ENCODE data around the gene TSSK6.
A peak's percentile ranks its signal among the peaks of the same experiment; 100 is the strongest.

TSSK6 gene

DNA sequence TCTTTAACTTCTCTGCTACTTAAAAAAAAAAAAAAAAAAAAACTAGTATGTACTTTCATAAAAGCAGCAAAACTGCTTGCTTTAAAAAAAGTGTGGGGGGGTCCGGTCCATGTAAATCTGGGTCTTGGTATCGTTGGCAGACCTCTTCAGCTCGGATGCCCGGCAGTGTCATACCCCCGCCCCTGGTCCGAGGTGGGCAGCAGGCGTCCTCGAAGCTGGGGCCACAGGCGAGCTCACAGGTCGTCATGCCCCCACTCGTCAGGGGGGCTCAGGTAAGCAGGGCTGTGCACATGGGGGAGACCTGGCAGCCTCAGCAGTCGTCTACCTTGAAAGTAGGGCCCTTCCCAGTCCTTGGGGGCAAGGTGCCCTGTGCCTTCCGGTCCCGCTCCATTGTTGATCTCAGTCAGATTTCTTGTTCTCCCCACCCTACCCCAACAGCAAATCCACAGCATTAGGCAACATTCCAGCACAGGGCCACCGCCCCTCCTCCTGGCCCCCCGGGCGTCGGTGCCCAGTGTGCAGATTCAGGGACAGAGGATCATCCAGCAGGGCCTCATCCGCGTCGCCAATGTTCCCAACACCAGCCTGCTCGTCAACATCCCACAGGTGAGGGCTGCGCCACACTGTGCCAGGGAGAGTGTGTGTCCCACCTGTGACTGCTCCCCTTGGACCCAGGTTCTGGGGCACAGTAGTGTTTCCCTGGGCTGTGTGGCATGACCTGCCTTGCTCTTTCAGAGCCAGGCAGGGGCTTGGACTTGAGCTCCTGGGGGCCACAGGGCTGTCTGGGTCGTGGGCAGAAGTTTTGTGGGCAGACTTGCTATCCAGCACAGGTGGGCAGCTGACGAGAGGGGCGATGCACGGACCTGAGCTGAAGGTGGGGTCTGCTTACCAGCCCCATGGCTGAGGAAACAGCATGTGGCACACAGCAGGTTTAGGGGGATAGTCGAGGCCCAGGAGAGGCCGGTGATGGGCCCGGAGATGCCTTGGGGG lies 19.4 kb downstream of the TSSK6 start:
- in situ Hi-C loops (cut with MboI; ENCODE audit: low pct_unique_long_range_greater_than_20kb, low sequenced_read_pairs): no loop called here
- no peak for DNase-seq

DNA sequence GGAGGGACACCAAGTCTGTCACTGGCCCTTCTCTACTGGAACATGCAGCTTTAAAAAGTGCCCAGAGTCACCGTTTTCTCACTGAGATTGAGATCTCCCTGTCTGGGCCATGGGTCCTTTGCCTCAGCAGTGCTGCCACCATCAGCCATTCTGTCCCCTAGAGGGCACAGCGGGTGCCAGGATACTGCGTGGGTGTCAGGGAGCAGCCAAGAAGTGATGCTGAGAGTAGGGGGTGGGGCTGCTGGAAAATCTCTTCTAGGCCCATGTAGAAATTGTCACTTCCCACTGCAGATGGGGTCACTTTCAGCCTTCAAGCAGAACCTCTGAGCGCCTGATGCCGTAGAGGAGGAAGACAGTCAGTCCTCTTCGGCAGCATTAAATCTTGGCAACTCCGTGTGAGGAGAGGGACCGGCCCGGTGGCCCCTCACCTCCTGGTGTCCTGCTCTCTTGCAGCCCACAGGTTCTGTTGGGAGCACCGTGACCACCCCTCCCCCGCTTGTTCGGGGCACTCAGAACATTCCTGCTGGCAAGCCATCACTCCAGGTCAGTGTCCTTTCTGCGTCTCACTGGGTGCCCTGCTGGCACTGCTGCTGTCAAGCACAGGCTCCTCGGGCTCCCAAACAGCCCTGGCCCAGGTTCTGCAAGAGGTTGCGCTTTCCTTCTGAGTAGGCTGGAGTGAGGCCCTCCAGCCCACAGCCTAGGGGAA lies 21.4 kb downstream of the TSSK6 start:
- in situ Hi-C loops (cut with MboI; ENCODE audit: low pct_unique_long_range_greater_than_20kb, low sequenced_read_pairs): no loop called here
- no peak for DNase-seq

DNA sequence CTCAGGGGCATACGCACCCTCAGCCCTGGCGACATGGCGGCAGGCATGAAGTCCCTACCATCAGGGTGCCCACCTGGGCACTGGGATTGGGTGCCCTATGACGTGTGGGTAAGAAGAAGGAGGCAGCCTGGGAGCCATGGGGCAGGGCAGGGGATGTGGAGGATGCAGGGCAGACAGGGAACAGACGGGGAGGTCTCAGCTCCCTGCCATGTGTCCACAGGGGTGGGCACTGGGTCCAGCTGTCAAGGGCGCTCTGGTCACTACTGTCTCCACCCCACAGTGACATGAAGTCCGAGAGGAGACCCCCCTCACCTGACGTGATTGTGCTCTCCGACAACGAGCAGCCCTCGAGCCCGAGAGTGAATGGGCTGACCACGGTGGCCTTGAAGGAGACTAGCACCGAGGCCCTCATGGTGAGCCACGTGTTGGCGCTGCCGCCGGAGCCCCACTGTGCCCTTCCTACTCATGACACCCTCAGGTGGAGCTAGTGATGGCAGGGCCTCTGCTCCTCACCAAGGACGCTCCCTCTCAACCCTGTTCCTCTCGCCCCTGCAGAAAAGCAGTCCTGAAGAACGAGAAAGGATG lies 23.2 kb downstream of the TSSK6 start:
- no peak for DNase-seq
- in situ Hi-C loops (cut with MboI; ENCODE audit: low pct_unique_long_range_greater_than_20kb, low sequenced_read_pairs): no loop called here

DNA sequence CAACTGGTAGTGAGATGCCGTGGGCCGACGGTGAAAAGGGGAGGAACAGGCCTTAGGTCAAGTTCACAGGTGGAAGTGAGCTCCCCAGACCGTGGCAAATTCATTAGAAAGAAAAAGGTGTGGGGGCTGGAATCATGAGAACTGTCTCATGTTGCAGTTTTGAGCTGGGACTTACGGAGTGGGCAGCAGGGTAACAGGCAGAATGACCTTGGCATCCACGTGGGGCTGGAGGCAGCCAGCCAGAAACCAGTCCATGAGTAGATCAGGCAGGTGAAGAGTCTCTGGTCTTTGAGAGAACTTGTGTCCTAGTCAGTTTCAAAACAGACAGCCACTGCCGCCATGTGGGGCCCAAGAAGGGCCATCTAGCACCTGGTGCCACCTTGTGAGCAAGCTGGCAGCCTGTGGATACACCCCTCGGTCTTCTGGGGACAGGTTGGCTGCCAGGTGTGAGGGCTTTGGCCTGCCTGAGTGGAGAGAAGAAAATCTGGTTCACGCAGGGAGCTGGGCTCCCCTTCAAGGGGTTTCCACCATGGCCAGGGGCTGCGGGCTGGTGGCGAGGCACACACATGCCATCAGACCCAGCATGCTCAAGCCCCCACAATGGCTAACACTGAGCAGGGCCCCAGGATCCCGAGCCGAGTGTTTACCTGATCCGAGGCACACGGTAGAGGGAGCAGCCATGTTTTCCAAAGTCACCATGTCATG lies 23.9 kb downstream of the TSSK6 start:
- DNase-seq: no peak

DNA sequence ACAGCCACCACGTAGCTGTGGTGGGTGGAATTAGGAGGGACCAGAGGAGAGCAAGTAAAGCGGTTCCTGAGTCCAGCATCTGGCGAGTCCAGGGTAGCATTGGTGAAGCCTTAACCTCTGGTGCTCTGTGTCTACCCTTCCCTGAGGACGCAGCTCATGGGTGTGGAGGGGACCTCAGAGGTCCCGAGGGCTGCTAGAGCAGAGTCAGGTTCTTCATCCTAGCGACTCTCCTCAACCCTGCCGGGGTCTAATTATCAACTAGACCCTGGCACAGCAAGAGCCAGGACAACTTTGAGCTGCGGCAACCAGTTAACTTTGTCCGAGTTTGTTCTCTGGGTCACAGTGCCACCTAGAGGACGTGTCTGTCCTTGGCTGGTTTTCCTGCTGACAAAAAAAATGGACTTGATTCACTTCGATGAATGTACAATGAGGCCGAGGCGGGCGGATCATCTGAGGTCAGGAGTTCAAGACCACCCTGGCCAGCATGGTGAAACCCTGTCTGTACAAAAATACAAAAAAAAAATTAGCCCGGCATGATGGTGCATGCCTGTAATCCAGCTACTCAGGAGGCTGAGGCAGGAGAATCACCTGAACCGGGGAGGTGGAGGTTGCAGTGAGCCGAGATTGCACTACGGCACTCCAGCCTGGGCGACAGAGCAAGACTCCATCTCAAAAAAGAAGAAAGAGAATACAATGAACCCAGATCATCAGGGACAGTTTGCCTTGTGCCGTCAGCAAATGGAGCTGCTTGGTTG lies 25.0 kb downstream of the TSSK6 start:
- in situ Hi-C loops (cut with MboI; ENCODE audit: low pct_unique_long_range_greater_than_20kb, low sequenced_read_pairs): no loop called here
- peak; percentile 89 for DNase-seq

More for the DNA sequence above, 23.9 kb downstream of the TSSK6 start:
- in situ Hi-C loops (cut with MboI; ENCODE audit: low pct_unique_long_range_greater_than_20kb, low sequenced_read_pairs): no loop called here

DNA sequence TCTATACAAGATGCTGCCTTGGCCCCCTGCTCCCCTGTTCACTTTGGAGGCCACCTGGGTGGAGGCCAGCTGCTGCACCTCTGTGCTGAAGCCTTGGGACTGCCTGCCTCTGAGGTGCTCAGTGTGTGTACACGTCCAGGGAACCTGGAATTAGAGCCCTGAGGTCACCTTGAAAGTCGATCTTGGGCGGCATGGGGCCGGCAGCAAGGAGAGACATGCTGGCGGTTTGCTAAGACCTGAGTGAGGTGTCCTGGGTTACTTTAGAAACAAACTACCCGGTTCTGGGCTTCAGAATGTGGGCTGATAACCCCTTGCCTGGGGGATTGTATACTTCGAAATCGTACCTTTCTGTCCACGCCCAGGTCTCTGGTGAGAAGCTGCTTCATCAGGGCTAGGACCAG lies 25.5 kb downstream of the TSSK6 start:
- in situ Hi-C loops (cut with MboI; ENCODE audit: low pct_unique_long_range_greater_than_20kb, low sequenced_read_pairs): no loop called here
- DNase-seq: no peak

DNA sequence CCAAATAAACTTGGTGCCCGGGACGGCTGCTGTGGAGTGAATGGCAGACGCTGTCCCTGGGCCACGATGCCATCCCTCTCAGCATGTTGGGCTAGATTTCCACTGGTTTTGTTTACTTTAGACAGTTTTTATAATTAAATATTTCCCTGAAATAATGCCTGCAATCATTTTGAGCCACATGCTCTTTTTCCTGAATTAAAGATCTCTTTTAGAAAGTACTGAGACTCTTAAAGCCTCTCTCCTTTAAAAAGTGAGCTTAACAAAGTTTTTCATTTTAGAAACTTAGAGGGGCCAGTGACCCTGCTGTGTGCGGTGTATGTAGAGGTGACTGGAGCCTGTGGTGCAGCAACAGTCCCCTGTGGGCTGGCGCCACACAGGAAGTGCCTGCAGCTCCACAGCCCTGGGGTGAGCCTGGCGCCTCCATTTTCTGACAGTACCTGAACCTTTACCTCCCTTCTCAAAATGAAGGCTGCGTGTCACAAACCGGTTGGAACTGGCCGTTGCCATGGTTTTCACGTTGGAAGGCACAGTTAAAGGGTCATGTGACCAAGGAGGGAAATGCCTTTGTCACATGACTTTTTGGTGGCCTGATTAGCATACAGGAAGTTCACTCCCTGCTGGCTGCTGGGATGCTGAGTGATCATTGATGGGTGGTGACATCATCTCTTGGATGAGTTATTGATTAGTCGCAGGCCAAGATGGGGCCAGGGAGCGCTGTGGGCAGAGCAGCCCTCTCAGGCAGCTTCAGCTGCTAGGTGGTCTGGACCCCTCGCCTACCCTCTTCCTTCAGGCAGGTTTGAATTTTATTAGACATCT lies 26.3 kb downstream of the TSSK6 start:
- in situ Hi-C loops (cut with MboI; ENCODE audit: low pct_unique_long_range_greater_than_20kb, low sequenced_read_pairs): no loop called here

DNA sequence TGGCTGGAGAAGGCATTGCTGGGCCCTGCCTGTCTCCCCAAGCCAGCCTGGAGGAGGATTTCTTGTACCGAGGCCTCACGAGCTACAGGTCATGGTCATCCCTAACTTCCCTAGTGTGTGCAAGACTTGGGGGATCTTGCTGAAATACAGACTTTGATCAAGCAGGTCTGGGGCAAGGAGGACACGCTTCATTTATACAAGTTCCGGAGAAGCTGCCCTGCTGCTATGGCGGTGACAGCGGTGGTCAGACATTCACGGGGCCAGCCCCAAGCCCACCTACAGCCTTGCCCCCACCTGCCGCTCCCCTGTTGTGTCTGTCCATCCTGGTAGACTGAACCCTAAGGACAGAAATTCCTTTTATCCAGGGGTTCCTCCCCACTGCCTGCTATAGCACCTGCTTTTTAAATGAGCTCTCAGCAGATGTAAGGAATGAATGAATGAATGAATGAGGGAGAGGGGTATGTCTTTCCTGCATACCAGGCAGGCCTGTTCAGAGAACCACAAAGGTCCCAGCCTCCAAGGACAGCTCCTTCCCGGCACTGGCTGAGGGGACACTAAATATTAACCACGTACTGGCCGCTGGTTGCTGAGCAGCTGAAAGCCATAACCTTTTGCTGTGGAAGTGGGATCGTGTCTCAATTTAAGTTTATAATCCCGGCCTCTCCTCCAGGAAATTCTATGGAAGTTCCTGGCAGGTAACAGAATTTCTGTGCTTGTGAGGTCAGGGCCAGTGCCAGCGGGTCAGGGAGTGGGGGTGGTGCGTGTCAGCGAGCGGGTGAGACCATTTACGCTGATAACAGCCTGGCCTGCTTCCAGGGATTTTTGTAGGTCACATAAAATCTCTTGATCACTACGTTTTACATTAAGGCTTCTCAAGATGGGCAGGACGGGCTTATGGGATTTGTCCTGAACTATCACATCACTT lies 27.1 kb downstream of the TSSK6 start:
- no peak for DNase-seq
- in situ Hi-C loops (cut with MboI; ENCODE audit: low pct_unique_long_range_greater_than_20kb, low sequenced_read_pairs): no loop called here

More for the DNA sequence above, 26.3 kb downstream of the TSSK6 start:
- DNase-seq: peak; percentile 95

DNA sequence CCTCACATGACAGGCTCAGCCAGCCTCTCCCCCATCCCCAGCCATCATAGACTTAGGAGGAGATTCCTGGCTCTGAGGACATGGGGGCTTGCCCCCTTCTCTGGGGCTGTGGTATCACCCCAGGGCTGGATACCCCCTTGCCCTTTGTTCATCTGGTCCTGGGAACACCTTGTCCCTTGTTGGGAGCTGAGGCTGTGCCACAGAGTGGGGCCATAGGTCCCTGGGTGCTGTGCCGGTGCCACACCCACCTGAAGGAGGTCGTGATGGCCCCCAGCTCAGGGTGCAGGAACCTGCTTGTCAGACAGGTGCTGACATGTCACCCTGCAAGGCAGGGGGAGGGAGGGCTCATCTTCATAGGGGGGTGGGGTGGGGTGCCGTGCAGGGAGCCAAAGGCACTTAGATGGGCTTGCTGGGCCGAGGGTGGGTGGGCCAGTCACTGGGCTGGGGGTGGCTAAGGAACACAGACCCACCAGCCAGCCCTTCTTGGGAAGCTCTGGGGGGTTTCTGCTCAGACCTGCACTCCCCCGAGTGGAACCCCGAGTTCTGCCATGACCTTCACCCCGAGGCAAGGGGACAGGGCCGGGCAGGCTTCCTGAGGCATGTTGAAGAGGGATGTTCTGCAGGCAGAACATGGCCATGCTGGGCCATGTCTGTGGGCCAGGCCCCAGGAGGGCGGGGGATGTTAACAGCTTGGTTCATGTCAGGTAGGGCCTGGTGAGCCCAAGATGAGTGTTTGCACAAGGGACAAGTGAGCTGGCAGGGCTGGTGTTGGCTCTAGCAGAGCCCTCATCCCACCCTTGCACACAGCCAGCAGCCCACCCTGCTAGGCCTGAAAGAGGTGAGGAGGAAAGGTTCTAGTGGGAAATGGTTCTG lies 28.0 kb downstream of the TSSK6 start:
- in situ Hi-C loops (cut with MboI; ENCODE audit: low pct_unique_long_range_greater_than_20kb, low sequenced_read_pairs): no loop called here
- no peak for DNase-seq

DNA sequence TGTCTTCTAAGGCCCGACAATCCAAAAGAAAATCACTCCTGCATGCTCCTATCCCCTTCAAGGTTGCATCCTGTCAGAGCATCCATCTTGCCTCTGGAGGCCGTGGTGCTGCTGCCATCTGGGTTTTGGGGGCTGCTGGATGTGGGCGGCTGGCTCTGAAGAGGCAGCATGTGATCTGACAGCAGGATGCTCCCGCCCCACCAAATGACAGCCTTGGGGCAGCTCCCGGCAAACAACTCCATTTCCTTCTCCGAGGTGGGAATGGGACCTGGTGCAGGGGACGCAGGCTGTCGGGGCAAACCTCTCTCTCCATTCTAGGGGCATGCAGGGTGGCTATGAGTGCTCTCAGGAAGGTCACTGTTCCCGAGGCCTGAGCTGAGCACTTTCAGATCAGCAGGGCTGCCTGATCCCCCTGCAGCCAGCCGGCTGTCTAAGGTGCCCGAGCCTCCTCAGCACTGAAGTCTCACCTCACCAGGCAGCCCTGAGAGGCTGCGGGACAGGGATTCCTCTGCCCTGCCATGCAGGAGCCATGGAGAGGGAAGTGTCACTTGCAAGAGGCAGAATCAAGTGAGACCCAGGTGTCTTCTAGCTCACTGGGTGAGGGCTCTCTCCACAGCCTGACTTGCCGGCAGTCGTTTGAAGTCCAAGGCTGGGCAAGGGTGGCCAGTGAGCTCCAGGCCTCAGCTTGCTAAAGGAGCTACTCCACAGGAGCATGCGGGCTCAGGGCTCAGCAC lies 28.8 kb downstream of the TSSK6 start:
- no peak for DNase-seq
- in situ Hi-C loops (cut with MboI; ENCODE audit: low pct_unique_long_range_greater_than_20kb, low sequenced_read_pairs): no loop called here

DNA sequence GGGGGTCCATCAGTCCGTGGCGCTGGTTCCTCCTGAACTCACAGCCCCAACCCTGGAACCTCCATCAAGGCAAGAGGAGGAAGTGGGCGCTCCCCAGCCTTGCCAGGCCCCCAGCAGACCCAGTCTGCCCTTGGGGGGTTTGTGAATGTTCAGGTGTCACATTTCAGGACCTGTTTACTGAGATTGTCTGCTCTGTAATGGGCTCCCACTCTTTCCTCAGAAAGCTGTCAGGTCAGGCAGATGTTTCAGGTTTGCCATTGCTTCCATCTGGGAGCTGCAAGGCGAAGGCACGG lies 29.4 kb downstream of the TSSK6 start:
- in situ Hi-C loops (cut with MboI; ENCODE audit: low pct_unique_long_range_greater_than_20kb, low sequenced_read_pairs): no loop called here
- no peak for DNase-seq

DNA sequence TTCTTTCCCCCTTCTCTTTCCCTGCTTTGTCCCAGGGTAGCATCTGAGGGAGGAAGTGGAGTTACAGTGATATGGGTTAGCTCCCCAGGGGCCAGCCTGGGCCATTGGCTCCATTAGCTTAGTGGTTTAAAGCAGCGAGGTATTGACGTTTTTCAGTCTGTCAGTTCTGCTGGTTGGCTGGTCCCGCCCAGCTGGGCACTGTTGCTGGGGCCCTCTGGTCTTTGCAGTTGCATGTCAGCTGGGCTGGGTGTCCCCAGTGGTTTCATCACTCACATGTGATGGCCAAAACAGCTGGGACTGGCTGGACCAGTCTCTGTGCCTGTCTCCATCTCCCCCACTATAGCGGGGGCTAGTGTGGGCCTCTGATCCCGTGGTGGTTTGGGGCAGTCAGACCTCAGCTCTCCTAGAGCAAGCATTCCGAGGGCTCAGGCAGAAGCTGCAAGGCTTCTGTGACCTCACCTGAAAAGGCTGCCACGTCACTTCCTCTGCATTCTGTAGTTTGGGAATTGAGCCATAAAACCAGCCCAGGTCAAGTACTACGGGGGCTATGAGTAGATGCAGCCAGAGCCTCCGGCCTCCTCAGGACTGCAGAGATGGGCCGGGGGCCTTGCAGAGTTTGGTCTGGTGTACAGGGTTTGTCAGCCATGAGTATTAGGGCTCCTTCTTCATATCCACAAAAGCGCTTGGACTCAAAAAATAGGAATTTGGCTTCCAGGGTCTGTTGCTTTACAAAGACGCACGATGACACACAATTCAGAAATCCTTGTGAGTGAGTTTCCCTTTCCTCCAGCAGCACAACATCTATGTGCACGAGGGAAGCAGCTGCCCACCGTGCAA lies 30.0 kb downstream of the TSSK6 start:
- in situ Hi-C loops (cut with MboI; ENCODE audit: low pct_unique_long_range_greater_than_20kb, low sequenced_read_pairs): no loop called here

DNA sequence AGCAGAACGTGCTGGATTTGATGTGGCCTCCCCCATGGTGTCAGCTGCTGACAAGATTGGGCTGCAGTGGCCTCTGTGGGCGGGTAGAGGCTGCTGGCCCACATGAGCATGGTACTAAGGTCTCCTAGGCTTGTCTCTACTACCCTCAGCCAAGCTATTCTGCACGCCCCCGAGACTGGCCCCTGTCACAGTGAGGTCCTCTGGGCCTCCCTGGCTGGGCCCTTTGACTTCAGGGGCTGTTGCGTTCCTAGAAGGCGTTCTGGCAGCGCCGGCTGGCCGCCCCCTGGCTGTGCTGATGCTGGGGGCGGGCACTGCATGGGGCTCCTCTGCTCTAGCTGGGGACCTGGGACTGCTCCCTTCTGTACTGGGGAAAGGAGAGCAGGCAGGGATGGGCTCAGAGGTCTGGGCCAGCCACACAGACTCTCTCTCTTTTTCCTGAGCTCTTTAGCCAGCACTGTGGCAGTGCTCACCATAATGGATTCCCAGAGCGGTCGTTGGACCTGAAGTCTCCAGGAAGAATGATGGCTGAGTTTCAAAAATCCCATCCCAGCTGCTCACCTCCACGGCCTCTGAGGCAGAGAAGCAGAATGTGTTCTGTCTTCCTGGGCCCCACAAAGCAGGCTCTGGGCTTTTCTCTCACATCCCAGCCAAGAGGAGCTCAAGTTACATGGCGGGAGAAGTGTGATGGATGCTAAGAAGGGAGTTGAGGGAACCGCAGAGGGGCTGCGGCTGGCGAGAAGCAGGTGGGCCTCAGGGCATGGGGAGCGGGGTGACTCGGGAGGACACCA lies 32.3 kb downstream of the TSSK6 start:
- DNase-seq: no peak
- in situ Hi-C loops (cut with MboI; ENCODE audit: low pct_unique_long_range_greater_than_20kb, low sequenced_read_pairs): no loop called here

More for the DNA sequence above, 30.0 kb downstream of the TSSK6 start:
- no peak for DNase-seq

DNA sequence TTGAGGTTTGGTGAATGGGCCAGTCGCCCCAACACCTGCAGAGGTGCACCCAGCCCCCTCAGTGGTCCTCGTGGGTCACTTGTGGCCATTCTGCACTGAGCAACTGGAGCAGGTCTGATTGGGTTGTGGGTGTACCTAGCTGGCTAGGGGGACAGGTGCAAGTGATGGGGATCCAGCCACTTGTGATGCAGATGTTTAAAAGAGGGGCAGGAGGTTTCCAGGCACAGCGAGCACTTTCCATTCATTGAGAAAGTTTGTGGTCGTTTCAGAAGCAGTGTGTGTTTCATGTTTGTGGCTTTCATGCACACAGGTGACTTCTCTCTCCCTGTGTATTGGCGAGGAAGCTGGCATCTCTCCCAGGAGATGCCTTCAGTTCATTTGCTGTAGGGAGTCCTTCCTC lies 34.7 kb downstream of the TSSK6 start:
- in situ Hi-C loops (cut with MboI; ENCODE audit: low pct_unique_long_range_greater_than_20kb, low sequenced_read_pairs): no loop called here
- DNase-seq: no peak

Data from KBM-7 (cell line).